Panc1 (cell line): ENCODE data around the gene PERCC1. TPM values are rescaled to one million over a fixed set of nuclear protein-coding genes. Genes with fewer than 3 reads are reported as not detected.

Experiments used
- ATAC-seq: fragments of 200-7000 bp; cut with Tn5 transposase; 2 replicates; pipeline ENCODE4 v1.9.1; 2020; ENCODE audit warnings: mild to moderate bottlenecking, moderate library complexity
- BruUV-seq: library from RNA; stranded (reverse); fragments of 400-500 nt; replicated peaks from 2 replicates; lab custom pipeline; 2021; lab: Mats Ljungman, UMichigan
- CTCF ChIA-PET: fragments of 300-600 bp; sonication (Branson Sonifier 250); formaldehyde crosslinking; loops from one replicate; lab custom pipeline; 2022; ENCODE audit warnings: antibody characterized with exemption; lab: Charles Lee
- POLR2A ChIA-PET: fragments of 300-600 bp; sonication (Branson Sonifier 250); formaldehyde crosslinking; loops from one replicate; lab custom pipeline; 2022; ENCODE audit warnings: antibody characterized with exemption; lab: Charles Lee
- DNase-seq: peaks from one replicate; pipeline ENCODE4 v3.0.0-alpha.2; 2010; ENCODE audit warnings: low read depth, low spot score
- H3K27ac ChIP-seq: 2 replicates; pipeline ENCODE4 v1.5.1; 2011; ENCODE audit warnings: mild to moderate bottlenecking, low read length, inconsistent platforms
- H3K27me3 ChIP-seq: fragments of 200-500 bp; sonication (Bioruptor generic); 2 replicates; pipeline ENCODE4 v1.6.0; 2014; ENCODE audit warnings: low read length, inconsistent platforms; ENCODE audit not compliant: control insufficient read depth, insufficient read depth
- H3K36me3 ChIP-seq: fragments of 200-500 bp; sonication (Bioruptor generic); 2 replicates; pipeline ENCODE4 v1.5.1; 2014; ENCODE audit warnings: inconsistent platforms, mild to moderate bottlenecking, low read length, moderate library complexity; ENCODE audit not compliant: control insufficient read depth, insufficient read depth
- H3K4me1 ChIP-seq: 2 replicates; pipeline ENCODE4 v1.5.1; 2011; ENCODE audit warnings: inconsistent platforms, mild to moderate bottlenecking, low read length, moderate library complexity; ENCODE audit not compliant: control insufficient read depth, insufficient read depth
- H3K4me3 ChIP-seq, 2 experiments: 2 replicates each; pipeline ENCODE4 v1.5.1; 2011 to 2012; ENCODE audit warnings: low read depth in 2 of 2, low read length in 2 of 2, mild to moderate bottlenecking in 2 of 2, inconsistent platforms in 1 of 2, moderate library complexity in 1 of 2
- H3K9me3 ChIP-seq: fragments of 200-500 bp; sonication (Bioruptor generic); 2 replicates; pipeline ENCODE4 v1.5.1; 2014; ENCODE audit warnings: low read depth, mild to moderate bottlenecking, inconsistent platforms, low read length, moderate library complexity; ENCODE audit not compliant: control insufficient read depth, insufficient read depth
- CTCF ChIP-seq: fragments of 450-650 bp; IDR thresholded peaks from 2 replicates; pipeline ENCODE4 v1.5.1; 2017; ENCODE audit warnings: mild to moderate bottlenecking
- POLR2AphosphoS5 ChIP-seq: IDR thresholded peaks from 2 replicates; pipeline ENCODE4 v1.6.1; 2012; ENCODE audit warnings: mild to moderate bottlenecking, low read depth, low read length, moderate library complexity
- REST ChIP-seq, 2 experiments: IDR thresholded peaks; 2 replicates each; pipeline ENCODE4 v1.6.1; 2011 to 2012; ENCODE audit warnings: low read depth in 2 of 2, control low read depth in 1 of 2, low read length in 1 of 2, mild to moderate bottlenecking in 1 of 2, moderate library complexity in 1 of 2; ENCODE audit not compliant: insufficient read depth in 1 of 2
- SIN3A ChIP-seq: IDR thresholded peaks from 2 replicates; pipeline ENCODE4 v1.6.1; 2012; ENCODE audit warnings: low read depth, mild to moderate bottlenecking, low read length, moderate library complexity, borderline replicate concordance; ENCODE audit not compliant: insufficient read depth
- TCF7L2 ChIP-seq: IDR thresholded peaks from 2 replicates; pipeline ENCODE4 v1.6.1; 2011; ENCODE audit warnings: mild to moderate bottlenecking, low read depth, low read length, inconsistent platforms
- in situ Hi-C: cut with HindIII; loops from 2 replicates; pipeline ENCODE4 v1.10.0; 2016; ENCODE audit warnings: low sequenced_read_pairs, low pct_unique_long_range_greater_than_20kb
- intact Hi-C: fragments of 100-400 bp; cut with micrococcal nuclease; formaldehyde crosslinking; loops from one replicate; pipeline ENCODE4 v1.10.0; 2022; ENCODE audit not compliant: unreplicated experiment
- total RNA-seq: library from RNA; stranded (reverse); gene quantifications from one replicate; pipeline ENCODE4 v1.2.1, GENCODE V29; 2021; ENCODE audit not compliant: unreplicated experiment

PERCC1 gene
- total RNA-seq, 1 experiment from 2014 or later = not detected

- ChIA-PET POLR2A (no interaction called here), CTCF (no interaction called here)
- Histone ChIP-seq H3K4me1 (no peaks in the 10 kb centered on the region), H3K27ac (no peak overlapping the region), H3K4me3 (no peak overlapping the region), H3K9me3 (no peaks in the 10 kb centered on the region), H3K36me3 (no peaks in the 10 kb centered on the region), H3K27me3 (no peaks in the 10 kb centered on the region)
- intact Hi-C loops = no loop called here
- DNase-seq (no peak), ATAC-seq (no peak)
- in situ Hi-C loops = no loop called here
- BruUV-seq = no TSS peak
- TF ChIP-seq POLR2AphosphoS5 = no peak
- TF ChIP-seq REST (IDR thresholded peaks at IDR 0.05; ENCODE audit: insufficient read depth in 1 of 2, low read depth in 2 of 2, low read length in 1 of 2) = no peak
- TF ChIP-seq SIN3A = no peak
- no peak for TF ChIP-seq TCF7L2
- no peak for TF ChIP-seq CTCF
Observed at GRCh38 chr16:1431497-1432270, 806 bp downstream of the PERCC1 start.

- TF ChIP-seq TCF7L2 = no peak
- no peak for TF ChIP-seq REST (IDR thresholded peaks at IDR 0.05; ENCODE audit: insufficient read depth in 1 of 2, low read depth in 2 of 2, low read length in 1 of 2)
- no peak for TF ChIP-seq CTCF
- no peak for TF ChIP-seq SIN3A
- TF ChIP-seq POLR2AphosphoS5 = no peak
- DNase-seq = no peak
- POLR2A ChIA-PET = no interaction called here
Observed at GRCh38 chr16:1432388-1433262, 1.7 kb downstream of the PERCC1 start.

More at GRCh38 chr16:1432388-1433262, 1.7 kb downstream of the PERCC1 start:
- CTCF ChIA-PET = no interaction called here
- no peak overlapping the region for H3K4me3 ChIP-seq
- no peaks in the 10 kb centered on the region for H3K36me3 ChIP-seq
- intact Hi-C loops (no loop called here), in situ Hi-C loops (no loop called here)
- ATAC-seq = no peak
- no peaks in the 10 kb centered on the region for H3K27me3 ChIP-seq
- H3K9me3 ChIP-seq = no peaks in the 10 kb centered on the region
- H3K4me1 ChIP-seq = no peaks in the 10 kb centered on the region
- BruUV-seq = no TSS peak
- no peak overlapping the region for H3K27ac ChIP-seq
